Astrocyte of the hippocampus (primary cell): Measurements from ENCODE around the gene FAM117B.

Experiments
- DNase-seq: peaks from one replicate; pipeline ENCODE4 v3.0.0; 2011; ENCODE audit warnings: low read depth, low spot score

FAM117B gene

DNA sequence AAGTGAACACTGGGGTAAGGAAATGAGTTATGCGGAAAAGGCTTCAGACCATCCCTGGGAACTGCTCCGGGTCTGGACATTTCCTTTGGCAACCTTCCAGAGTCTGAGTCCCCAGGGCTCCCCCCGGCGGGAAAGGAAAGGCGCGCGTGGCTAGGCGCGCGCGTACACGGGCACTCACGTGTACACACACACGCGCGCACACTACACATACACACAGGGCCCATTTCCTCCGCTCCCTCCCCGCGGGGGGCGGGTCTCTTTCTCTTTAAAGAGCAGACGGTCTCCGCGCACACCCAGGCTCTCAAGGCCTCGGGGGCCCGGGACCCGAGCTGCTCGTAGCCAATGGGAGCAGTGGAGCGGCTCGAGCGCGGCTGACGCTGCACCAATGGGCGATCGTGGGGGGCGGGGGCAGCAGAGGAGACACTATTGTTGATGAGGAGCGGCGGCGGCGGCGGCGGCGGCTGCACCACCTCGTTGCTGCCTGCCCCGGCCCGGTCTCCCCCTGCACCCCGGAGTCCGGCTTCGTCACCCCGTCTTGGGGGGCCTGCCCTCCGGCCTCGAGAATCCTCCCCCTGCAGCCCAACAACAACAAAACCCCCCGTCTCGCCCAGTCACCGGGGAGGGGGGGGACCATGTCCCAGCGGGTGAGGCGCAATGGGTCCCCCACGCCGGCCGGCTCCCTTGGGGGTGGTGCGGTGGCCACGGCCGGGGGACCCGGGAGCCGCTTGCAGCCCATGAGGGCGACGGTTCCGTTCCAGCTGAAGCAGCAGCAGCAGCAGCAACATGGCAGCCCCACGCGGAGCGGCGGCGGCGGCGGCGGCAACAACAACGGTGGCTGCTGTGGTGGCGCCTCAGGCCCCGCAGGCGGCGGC is at the start of gene FAM117B:
Gene FAM117B, plus strand, starts transcription at position 414 of the 872 bp plus-strand sequence. Its CDS starts 219 bp downstream, at position 633.
- peak; percentile 99 for DNase-seq

DNA sequence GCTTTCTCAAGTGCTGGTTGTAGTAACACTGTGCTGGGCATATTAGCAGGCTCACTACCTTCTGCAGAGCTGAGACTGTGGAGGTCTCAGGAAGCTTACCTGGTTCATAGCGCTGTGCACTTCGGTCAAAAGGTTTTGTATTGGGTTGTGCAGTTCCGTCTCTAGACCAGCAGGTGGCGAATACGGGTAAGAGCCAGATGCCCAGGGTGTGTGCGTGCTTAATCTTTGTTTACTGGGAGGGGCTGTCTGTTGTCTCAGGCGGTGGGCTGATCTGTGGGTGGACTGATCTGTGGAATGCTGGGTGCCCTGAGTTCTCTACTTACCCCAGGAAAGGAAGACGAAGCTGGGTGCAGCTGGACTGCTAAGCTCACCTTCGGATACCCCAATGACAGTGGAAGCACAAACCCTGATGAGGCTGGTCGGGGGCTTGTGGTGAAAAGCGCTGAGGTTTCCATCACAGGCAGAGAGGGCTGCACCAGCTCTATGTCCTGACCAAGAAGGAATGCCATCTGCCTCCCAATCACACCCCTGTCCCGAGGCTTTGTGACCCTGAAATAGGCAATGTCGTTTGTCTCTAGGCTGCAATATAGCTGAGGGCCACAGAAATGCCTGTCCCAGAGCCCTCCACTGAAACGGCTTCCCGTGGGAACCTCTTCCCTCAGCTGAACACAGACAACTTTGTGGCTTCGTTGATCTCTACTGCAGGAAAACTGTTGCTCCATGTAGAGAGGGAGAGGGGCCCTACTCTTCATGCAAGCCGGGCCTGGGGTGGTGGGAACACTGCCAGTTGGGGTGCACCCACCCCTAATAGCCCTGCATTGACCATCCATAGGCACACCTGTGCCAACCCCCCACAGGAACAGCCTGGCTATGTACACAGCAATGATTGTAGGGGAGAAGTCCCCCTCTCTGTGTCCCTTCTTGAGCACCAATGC is 45.9 kb upstream of the FAM117B start:
- peak; percentile 83 for DNase-seq

DNA sequence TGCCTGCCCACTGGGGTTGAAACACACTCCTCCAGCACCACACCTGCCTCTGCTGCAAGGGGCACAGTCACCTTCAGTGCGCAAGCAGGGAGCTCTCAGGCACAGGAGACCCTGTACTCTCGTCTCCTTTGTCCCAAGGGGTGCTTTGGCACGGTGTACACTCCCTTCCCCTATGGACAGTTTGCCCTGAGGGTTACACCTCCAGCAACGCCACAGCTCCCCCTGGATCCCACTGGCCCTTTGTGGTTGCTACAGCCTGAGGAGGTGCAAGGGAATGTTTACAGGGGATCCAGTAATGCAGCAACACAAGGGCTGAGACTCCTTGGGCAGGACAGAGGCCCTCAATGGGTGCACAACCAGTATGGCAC is 45.2 kb upstream of the FAM117B start:
- no peak for DNase-seq

DNA sequence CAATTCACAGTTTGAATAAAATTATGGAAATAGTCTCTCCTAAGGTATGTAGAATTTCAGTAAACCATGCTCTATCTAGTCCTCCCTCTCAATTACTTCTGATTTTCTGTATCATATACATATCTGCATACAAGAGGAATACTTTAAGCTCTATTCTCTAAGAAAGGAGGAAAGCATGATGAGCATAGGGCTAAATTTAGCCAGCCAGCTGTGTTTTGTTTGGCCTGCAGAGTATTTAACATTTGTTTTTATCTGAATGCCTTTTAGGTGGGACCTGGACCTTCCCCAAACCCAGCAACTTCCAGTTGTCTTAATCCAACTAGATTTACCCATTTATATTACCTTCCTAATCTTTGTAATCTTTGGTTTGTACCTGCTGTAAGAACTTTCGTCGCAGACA is 42.2 kb upstream of the FAM117B start:
- DNase-seq: peak; percentile 20

DNA sequence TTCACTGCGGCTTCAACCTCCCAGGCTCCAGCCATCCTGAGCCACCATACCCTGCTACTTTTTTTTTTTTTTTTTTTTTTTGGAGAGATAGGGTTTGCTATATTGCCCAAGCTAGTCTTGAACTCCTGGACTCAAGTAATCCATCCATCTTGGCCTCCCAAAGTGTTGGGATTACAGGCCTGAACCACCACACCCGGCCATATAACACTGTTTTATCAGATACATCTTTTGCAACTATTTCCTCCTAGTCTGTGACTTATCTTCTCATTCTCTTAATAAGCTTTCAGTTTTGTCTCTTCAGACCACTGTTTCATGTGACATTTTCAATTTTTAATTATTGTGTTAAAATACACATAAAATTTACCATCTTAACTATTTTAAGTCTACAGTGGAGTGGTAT is 35.7 kb upstream of the FAM117B start:
- no peak for DNase-seq

DNA sequence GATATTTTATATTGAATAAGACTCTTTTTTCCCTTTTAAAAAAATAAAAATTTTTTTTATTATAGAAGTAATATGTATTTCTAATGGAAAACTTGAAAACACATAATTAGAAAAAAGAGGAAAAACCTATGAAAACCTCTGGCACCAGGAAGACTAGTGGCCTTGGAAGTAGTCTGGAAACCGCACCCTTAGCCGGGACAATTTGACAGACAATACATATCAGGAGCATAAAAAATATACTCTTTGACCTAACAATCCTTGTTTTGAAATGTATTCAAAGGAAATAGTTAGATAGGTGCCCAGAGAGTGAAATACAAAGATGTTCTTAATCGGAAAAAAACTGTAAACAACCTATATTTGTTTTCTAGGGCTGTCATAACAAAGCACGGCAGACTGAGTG is 34.9 kb upstream of the FAM117B start:
- no peak for DNase-seq

DNA sequence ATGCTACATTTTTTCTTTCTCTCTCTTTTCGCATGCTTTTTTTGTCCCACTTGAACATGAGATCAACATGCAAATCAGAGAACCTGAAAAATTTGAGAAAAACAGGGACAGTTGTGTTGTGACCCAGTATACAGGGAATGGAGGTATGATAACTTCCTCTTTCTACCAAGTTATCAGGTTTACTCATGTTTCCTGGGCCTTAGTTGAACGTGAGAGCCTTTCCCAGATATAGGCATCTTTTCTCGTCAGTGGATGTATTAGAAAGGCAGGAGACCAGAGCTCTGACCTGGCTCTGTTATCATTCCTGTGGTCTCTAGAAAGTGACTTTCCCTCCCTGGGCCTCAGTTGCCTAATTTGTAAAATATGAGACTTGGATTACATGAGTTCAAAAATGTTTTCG is 30.1 kb upstream of the FAM117B start:
- no peak for DNase-seq

DNA sequence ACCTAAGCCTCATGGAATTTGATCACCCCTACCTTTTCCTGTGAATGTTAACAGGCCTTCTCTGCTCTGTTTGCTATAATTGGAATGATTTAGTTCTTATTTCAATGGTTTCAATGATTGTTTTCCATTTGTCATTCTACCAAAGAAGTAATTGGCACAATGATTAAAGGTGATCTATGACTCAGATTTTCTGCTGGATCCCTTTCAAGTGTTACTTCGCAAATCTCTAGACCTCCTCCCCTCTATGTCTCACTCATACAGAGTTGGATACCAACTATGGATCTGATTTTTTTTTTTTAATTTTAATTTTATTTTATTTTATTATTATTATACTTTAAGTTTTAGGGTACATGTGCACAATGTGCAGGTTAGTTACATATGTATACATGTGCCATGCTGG is 29.6 kb upstream of the FAM117B start:
- DNase-seq: peak; percentile 13

DNA sequence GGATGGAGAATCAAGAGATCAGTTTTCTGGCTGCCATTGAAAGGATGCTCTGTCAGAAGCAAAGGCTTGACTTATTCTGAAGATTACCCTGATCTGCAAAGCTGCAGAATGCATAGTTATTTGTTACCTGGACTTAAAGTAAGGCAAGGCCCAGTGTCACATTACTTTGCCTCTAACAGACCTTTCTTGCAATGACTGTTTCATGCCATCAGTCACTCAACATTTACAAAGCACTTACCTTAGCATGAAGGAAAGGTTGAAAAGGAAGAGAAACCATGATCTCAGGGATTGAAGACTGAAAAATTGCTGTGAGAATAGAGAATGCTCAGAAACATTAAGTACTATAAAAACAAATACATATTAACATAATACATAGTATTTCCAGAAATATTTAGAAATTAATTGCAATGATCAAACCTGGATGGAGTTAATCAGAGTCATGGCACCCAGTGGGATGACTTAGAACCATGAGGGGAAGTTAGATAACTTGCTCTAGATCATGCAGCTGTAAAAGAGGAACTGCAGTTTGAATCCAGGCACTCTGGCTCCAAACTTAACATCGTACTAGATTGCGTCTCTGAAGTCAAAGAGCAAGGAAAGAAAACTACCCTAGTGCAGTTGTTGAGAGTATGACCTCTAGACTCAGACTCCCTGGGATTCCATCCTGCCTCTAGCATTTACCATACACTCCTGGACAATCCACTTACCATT is 26.5 kb upstream of the FAM117B start:
- no peak for DNase-seq

DNA sequence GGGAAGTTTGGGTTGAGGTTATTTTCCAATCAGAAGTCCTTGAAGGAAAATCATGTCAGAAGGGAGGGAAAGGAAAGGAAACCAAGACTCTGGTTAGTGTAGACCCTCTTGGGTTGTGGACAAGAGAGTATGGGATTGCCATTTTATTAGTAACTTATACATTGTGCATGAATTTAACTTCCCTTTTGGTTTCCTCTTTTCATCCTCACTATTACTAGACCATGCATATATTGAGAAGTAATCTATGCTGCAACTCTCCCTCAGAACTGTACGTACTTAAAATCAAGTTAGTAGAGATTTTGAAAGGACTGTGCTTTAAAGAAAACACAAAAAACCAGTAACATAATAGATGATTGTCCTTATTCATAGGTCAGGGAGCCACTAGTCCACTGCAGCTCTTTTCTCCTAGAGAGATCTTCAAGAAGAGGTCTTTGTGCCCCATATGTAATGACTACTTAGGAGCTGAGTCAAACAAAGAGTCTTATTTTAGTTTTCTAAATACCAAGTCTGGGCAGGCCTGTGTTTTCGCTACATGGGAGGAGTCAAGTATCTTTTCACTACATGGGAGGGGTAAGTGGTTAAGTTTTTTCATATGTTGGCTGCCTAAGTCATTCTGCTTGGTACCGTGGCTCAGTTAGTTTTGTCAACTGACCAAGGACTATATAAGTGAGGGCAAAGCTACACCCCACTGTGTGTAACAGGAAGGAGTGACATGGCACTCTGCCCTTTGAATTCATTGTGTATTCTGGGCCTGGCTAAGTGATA is 25.2 kb upstream of the FAM117B start:
- no peak for DNase-seq

DNA sequence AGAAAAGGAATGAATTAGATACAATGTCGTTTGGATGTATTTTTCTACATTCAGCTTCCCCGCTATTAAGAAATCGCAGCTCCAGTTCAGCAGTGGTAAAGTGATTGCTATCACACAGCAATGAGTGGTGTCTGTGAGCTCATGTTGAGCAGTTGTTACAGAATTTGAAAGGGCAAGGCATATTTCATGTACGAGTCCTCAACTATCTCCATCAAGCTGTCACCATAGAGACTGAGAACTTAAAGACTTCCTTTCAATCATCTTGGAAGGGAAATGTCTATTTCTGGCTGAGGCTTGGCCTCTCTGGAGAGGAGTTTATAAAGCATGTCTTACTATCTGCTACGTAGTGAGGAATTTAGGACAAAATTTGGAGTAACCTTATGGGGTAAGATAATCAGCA is 24.4 kb upstream of the FAM117B start:
- DNase-seq: no peak

DNA sequence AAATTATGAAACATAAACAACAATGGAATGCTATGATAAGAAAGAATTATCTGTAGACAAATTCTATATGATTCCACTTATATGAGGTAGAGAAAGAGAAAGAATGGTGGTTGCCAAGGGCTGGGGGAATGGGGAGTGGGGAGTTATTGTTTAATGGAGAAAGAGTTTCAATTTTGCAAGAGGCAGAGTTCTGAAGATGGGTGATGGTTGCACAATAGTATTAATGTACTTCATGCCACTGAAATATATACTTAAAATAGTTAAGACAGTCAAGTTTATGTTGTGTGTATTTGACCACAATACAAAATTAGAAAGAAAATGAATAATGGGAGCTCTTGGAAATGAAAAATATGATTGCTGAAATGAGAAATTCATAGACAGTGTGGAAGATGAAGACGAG is 22.6 kb upstream of the FAM117B start:
- DNase-seq: no peak

DNA sequence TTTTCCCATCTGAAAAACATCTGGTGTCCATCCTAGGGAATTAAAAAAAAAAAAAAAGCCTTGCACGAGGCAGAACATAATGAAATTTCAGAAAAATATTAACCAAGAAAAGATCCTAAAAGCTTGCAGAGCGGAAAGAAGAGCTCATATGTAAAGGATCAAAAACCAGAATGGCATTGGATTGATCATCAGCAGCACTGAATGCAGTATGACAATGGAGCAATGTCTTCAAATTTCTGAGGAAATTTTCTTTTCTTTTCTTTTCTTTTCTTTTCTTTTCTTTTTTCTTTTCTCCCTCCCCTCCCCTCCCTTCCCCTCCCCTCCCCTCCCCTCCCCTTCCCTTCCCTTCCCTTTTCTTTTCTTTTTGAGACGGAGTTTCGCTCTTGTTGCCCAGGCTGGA is 21.3 kb upstream of the FAM117B start:
- DNase-seq: no peak

DNA sequence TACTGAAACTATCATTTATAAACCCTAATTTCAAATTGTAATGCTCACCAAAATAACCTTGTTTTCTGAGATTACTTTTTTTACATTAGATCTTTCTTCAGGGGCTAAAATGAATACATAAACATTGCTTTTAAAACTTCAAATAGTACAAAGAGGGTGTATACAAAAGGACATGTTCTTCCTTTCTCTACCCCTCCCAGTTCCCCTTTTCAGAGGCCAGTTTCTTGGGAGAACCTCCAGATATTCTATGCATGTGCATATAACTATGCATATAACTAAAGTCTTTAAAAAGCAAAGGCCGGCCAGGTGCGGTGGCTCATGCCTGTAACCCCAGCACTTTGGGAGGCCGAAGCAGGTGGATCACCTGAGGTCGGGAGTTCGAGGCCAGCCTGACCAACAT is 10.6 kb upstream of the FAM117B start:
- DNase-seq: no peak

DNA sequence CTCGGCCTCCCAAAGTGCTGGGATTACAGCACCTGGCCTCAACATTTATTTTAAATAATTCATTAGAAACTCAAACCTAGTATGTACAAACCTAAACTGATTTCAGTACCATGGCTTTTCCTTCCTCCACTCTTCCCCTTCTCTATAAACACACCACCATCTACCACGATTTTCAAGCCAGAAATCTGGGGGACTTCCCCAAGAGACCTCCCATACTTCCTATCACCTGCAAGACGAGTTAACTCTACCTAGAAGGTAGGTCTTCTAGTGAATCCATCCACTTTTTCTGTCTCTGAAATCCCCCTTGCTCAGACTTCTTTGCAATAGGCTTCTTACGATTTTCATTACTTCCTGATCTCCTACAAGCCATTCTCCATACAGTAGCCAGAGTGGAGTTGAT is 7.7 kb upstream of the FAM117B start:
- DNase-seq: no peak

DNA sequence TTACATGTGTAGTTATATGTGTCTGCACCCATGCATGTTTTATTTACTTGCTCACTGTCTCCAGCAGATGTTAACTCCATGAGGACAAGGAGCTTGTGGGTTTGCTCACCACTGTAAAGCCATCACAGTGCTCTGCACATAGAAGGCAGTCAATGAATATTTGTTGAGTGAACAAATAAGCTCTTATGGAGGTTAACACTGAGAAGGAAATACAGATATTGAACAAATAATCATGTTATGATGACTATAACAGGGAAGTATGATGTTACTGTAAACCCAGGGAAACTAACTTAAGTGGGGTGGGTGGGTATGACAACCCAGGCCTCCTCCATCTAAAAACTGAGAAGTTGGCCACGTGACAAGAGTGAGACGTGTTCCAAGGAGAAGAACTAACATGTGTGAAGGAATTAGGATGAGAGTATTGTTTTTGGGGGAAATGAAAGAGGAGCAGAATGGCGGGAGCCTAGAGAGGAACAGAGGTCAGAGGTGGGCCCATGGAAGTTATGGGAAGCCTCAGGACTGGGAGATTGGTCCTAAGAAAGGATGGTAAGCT is 6.0 kb upstream of the FAM117B start:
- no peak for DNase-seq

DNA sequence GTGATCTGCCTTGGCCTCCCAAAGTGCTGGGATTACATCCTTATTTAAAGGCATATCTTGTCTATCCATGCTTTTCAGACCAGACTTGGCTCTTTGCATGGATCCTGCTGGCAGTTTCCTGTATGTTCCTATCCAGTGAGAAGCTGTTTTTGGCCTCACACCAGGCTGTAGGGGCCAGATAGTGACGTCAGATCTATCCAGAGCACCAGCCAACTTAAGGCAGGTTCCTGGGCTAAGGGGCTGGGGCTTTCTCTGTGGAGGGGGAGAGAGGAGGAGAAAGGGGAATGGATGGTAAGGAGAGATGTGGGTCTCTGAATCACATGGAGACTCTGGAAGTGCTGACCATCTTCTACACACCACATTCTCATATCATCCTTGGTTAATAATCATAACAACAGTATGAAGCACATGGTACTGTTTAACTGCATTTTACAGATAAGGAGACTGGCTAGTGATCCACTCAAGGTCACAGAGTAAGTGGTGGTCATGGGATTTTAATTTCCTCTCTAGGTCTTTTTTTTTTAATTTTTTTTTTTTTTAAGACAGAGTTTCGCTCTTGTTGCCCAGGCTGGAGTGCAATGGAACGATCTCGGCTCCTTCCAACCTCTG is 2.0 kb upstream of the FAM117B start:
- peak; percentile 54 for DNase-seq

DNA sequence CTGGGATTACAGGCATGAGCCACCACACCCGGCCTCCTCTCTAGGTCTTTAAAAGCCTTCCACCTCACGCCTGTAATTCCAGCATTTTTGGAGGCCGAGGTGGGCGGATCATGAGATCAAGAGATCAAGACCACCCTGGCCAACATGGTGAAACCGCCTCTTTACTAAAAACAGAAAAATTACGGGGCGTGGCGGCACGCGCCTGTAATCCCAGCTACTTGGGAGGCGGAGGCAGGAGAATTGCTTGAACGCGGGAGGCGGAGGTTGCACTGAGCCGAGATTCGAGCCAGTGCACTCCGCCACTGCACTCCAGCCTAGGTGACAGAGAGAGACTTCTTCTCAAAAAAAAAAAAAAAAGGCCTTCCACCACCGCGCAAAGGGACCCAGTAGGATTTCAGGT is 1.3 kb upstream of the FAM117B start:
- DNase-seq: no peak

DNA sequence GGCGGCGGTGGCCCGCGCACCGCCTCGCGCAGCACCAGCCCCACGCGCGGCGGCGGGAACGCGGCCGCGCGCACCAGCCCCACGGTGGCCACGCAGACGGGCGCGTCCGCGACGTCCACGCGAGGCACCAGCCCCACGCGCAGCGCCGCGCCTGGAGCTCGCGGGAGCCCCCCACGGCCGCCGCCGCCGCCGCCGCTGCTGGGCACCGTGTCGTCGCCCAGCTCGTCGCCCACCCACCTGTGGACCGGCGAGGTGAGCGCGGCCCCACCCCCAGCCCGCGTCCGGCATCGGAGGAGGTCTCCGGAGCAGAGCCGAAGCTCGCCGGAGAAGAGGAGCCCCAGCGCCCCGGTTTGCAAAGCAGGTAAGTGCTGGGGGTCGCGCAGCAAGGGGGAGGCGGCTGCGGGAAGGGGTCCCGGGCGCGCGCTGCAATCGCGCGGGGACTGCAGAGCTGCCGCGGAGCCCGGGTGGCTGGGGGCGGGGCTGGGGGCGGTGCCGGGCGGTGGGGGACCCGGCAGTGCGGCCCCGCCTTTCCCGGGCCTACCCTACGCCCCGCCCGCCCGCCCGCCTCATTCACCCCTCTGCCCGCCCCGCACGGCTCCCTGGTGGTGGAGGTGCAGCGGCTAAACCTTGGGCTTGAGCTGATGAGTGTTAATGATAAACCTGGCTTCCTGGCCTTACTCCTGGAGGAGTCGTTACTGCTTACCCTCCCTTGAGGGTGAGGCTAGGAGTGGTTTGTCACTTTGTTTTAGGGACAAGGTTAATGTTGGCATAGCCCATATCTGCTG is 851 bp downstream of the FAM117B start:
- DNase-seq: peak; percentile 85

DNA sequence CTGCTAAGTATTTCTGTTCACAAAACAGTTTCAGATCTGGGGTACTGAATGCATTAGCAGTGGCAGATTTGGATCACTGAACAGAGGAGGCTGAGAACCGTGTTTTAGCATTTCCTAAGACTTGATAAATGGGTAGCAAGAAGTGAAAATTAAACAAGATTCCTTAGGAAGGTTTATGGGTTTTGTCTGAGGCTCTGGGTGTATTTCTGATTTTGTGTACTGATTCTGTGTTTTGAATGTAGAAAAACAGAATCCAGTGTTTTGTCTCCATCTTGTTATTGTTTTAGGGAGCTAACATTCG is 1.4 kb downstream of the FAM117B start:
- no peak for DNase-seq
